GM21576 (cell line): Measurements from ENCODE around the gene PAK2.
A peak's percentile ranks its signal among the peaks of the same experiment; 100 is the strongest.
"Not testable (repeated sequence)": the region's sequence is repeated elsewhere in the genome, so short reads cannot be mapped to it uniquely, and the experiment has no call there.

Experiments
- ATAC-seq: cut with Tn5 transposase; IDR thresholded peaks from one replicate; pipeline ENCODE4 v1.9.1; 2021; ENCODE audit warnings: mild to moderate bottlenecking, moderate library complexity; ENCODE audit not compliant: unreplicated experiment

The PAK2 gene

GRCh38 chr3:196739671-196740480, at the start of gene PAK2:
PAK2 (plus strand) TSS chr3:196739857; CDS start chr3:196782647, 42,790 bp downstream.
- ATAC-seq, result peak; percentile 85

- no peak for ATAC-seq
Measured at GRCh38 chr3:196689941-196690660, 49.6 kb upstream of the PAK2 start.

DNA sequence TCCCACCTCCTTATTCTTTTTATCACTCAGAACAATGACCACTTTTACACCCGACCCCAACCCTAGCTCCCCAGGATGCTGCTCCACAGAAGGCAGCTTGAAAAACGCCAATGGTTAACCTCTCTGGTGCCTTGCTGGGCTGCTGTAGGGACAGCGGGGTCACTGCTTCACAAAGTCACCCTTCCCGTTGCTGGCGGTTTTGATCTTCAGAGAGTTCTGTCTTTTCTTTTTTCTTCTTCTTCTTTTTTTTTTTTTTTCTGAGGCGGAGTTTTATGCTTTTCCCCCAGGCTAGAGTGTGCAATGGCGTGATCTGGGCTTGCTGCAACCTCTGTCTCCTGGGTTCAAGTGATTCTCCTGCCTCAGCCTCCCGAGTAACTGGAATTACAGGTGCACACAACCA, 48.3 kb upstream of the PAK2 start:
- ATAC-seq, result no peak

DNA sequence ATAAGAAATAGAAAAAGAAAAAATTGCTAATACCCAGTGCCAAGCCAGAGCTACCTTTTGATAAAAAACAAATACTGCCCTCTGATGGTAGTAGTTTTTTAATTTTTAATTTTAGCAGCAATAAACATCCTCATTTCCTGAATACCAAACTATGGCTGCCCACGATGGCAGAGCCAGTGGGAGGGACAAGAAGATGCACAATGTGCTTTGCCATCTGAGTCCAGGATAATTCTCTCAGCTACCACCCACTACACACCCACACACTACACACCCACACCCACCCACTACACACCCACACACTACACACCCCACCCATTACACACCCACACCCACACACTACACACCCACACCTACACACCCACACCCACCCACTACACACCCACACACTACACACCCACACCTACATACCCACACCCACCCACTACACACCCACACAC, 45.4 kb upstream of the PAK2 start:
- ATAC-seq, result no peak

DNA sequence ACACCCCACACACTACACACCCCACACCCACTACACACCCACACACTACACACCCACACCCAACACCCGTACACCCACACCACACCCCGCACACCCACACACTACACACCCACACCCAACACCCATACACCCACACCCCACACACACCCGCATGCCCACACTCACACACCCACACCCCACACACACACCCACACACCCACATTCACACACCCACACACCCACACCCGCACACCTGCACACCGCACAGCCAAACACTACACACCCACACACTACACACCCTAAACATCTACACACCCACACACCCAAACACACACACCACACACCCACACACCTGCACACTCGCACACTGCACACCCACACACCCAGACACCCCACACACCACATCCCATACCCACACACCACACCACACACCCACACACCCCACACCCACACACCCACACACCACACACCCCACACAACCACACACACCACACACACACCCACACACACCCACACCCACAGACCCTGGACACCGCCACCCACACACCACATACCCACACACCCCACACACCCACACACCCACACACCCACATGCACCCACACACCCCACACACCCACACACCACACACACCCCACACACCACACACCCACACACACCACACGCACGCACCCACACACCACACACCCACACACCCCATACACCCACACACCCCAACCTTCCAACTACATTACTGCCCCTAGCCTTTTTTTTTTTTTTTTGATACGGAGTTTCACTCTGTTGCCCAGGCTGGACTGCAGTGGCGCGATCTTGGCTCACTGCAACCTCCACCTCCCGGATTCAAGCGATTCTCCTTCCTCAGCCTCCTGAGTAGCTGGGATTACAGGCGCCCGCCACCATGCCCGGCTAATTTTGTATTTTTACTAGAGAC, 44.5 kb upstream of the PAK2 start:
- ATAC-seq, result no peak

GRCh38 chr3:196695849-196696226, 43.8 kb upstream of the PAK2 start:
- ATAC-seq, result no peak

GRCh38 chr3:196697270-196697669, 42.4 kb upstream of the PAK2 start:
- no peak for ATAC-seq

GRCh38 chr3:196699749-196700148, 39.9 kb upstream of the PAK2 start:
- no peak for ATAC-seq

DNA sequence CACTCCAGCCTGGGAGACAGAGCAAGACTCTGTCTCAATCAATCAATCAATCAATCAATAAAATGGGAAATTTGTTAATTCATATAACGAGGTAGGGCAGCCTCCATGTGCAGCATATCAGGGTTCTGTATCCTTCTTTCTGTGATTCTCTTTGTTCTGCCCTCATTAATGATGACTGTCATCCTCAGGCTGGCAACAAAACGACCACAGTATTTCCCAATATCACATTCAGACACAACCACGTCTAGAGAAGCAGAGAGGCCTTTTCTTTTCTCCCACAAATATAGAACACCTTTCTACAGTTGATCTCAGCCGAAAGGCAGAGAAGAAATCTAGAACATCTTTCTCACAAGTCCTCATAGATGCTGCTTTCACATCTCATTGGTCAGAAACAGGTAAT, 38.9 kb upstream of the PAK2 start:
- ATAC-seq, result no peak

- no peak for ATAC-seq
Measured at GRCh38 chr3:196706327-196706726, 33.3 kb upstream of the PAK2 start.

GRCh38 chr3:196706731-196707130, 32.9 kb upstream of the PAK2 start:
- ATAC-seq, result no peak

DNA sequence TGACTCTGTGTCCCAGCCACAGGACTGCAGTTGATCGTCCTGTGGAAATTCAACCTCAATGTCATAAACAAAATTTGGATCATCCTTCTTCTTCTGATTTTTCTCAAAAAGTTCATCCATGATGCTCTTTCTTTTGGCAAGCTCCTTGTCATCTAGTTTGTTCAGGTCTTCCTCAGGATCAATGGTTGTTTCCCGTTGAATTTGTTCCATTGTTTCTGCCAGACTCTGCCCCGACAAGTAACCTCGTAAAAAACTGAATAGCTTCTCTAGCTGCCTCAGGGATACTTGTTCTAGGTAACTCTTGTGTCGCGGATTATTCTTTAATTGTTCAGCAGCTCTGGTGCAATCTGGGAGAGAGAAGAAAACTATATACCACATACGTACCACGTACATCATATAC, 32.1 kb upstream of the PAK2 start:
- no peak for ATAC-seq

- ATAC-seq, result no peak
Measured at GRCh38 chr3:196708467-196708866, 31.2 kb upstream of the PAK2 start.

- peak; percentile 66 for ATAC-seq
Measured at GRCh38 chr3:196711838-196712513, 27.7 kb upstream of the PAK2 start, which contains the start of the genes CEP19 and PIGX. CEP19 (minus strand) TSS chr3:196712250; CDS start chr3:196708657, 3,593 bp downstream. PIGX (plus strand) TSS chr3:196712377.

DNA sequence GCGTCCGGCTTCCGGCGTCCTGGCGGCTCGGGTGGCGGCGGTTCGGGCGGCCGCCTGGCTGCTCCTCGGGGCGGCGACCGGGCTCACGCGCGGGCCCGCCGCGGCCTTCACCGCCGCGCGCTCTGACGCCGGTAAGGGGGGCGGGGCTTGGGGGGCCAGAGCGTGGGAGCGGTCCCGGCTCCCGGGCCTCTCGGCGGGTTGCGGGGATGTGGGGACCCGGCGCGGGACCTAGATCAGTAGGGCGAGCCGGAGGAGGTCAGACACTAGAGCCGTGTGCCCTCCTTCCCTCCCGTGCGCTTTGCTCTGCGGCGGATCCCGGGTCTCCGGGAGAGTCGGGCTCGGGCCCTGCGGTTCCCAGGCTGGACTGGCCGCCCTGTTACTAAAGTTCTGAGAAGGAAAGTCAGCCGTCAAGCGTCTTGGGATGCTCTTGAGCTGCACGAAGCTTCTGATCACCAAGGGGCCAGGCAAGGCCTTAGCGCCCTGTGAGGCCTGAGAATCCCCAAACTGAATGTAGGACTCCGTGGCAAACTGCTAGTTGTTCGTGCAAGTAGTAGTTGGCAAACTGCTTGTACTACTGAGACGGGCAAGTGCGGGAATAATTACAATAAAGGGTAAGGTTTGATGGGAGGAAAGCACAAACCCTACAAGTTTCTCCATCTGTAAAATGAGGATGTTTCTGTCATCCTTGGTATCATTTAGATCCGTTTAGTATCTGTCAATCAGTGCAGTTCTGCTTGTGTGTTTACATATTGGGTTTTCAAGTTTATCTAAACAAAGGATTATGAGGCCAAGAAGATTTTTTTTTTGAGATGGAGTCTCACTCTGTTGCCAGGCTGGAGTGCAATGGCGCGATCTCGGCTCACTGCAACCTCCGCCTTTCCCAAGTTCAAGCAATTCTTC, 26.9 kb upstream of the PAK2 start:
- peak; percentile 43 for ATAC-seq

DNA sequence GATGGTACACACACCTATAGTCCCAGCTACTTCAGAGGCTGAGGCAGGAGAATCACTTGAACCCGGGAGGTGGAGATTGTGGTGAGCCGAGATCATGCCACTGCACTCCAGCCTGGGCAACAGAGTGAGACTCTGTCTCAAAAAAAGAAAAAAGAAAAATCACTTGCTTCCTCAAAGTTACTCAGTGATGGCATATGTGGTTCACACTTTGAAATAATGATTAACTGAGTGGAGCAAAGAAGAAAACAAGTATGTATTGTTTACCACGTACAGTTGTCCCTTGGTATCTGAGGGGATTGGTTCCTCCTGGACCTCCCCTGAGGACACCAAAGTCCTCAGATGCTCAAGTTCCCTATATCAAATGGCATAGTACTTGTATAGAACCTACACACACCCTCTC, 22.5 kb upstream of the PAK2 start:
- not testable (repeated sequence) for ATAC-seq

DNA sequence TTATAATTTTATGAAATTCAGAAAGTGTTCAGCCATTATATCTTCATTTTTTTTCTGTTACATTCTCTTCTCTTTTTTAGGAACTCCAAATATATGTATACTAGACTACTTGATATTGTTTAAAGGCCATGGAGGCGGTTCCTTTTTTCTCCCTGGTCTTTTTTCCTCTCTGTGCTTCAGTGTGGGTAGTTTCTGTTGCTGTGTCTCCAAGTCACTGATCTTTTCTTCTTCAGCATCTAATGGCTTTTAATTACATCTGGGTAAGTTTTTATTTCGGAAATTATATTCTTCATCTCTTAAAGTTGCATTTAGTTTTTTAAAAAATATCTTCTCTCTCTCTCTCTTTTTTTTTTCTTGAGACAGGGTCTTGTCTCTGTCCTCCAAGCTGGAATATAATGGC, 18.6 kb upstream of the PAK2 start:
- no peak for ATAC-seq

DNA sequence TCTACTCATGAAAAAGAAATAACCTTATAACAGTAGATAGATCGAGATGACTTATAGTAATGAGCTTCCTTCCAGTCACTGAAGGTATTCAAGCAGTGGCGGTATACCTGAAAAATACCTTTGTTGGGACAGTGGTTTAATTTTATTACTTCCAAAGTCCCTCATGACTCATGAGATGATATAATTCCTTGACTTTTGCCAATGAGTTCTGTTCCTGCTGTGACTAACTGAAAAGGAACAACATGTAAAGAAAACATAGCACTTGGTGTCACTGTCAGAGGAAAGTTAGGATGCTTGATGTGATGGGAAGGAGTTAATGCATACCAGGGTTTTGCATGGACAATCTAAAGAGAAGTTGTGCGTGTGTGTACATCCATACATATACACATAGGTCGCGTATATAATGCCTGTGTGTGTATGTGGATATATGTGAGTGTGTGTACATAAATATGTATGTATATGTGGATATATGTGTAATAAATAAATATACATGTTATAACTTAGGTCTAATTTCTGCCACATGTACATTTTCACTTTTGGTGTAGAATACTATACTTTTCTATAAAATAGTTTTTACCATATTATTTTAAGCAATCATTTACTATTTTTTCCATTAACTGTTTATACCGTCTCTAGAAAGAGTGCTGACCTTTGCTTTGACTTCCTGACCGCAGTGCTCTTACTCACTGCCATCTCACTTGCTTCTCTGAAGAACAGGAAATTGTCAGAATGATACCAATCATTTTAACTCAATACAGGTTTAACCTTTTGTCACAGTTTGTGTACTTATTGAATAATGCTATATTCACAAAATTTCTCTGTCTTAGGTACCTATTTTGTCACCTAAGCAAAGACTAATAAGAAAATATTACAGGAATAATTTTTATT, 12.6 kb upstream of the PAK2 start:
- ATAC-seq, result no peak
